Neural crest cell (in vitro differentiated cells): ENCODE measurements around the gene IDH3B. TPM values are rescaled to one million over a fixed set of nuclear protein-coding genes. Genes with fewer than 3 reads are reported as not detected.

Experiments used
- DNase-seq: peaks from one replicate; pipeline ENCODE4 v3.0.0; 2021; ENCODE audit warnings: low read depth, mixed read lengths, low spot score
- H3K27ac Mint-ChIP-seq: one replicate; pipeline ENCODE4 v1.8.0; 2021; ENCODE audit warnings: mild to moderate bottlenecking, mixed read lengths; ENCODE audit not compliant: unreplicated experiment
- H3K27me3 Mint-ChIP-seq: 2 replicates; pipeline ENCODE4 v1.8.0; 2021; ENCODE audit warnings: low read depth, mild to moderate bottlenecking, mixed read lengths
- H3K36me3 Mint-ChIP-seq: 2 replicates; pipeline ENCODE4 v1.8.0; 2021; ENCODE audit warnings: low read depth, mild to moderate bottlenecking, mixed read lengths
- H3K4me1 Mint-ChIP-seq: 2 replicates; pipeline ENCODE4 v1.8.0; 2021; ENCODE audit warnings: mixed read lengths
- H3K4me3 Mint-ChIP-seq: one replicate; pipeline ENCODE4 v1.8.0; 2021; ENCODE audit warnings: mild to moderate bottlenecking, mixed read lengths
- H3K9me3 Mint-ChIP-seq: 2 replicates; pipeline ENCODE4 v1.8.0; 2021; ENCODE audit warnings: mixed read lengths
- microRNA-seq: library from miRNA; unstranded; fragments of <30 nt; microRNA quantifications from one replicate; pipeline ENCODE4, GENCODE V29; 2020
- total RNA-seq: library from RNA; stranded (reverse); gene quantifications from 2 replicates; pipeline ENCODE4 v1.2.1, GENCODE V29; 2021
- TF ChIP-seq, protein P1 (sequence below): fragments of 200-600 bp; sonication (generic); conservative IDR thresholded peaks from 2 replicates; pipeline ENCODE4 v1.5.0; 2021; ENCODE audit warnings: antibody characterized with exemption, mild to moderate bottlenecking

The IDH3B gene
- total RNA-seq, 1 donor from 2014 or later = 100 TPM

GRCh38 chr20:2610326-2610725, 53.7 kb downstream of the IDH3B start:
- no peak for DNase-seq
- peaks cover 8% of the 10 kb centered on the region for H3K9me3 Mint-ChIP-seq
- peaks cover 2% of the 10 kb centered on the region for H3K36me3 Mint-ChIP-seq
- H3K27me3 Mint-ChIP-seq = peaks cover 49% of the 10 kb centered on the region
- no peak overlapping the region for H3K27ac Mint-ChIP-seq
- TF ChIP-seq, protein P1, sequence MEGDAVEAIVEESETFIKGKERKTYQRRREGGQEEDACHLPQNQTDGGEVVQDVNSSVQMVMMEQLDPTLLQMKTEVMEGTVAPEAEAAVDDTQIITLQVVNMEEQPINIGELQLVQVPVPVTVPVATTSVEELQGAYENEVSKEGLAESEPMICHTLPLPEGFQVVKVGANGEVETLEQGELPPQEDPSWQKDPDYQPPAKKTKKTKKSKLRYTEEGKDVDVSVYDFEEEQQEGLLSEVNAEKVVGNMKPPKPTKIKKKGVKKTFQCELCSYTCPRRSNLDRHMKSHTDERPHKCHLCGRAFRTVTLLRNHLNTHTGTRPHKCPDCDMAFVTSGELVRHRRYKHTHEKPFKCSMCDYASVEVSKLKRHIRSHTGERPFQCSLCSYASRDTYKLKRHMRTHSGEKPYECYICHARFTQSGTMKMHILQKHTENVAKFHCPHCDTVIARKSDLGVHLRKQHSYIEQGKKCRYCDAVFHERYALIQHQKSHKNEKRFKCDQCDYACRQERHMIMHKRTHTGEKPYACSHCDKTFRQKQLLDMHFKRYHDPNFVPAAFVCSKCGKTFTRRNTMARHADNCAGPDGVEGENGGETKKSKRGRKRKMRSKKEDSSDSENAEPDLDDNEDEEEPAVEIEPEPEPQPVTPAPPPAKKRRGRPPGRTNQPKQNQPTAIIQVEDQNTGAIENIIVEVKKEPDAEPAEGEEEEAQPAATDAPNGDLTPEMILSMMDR = no peak
- H3K4me1 Mint-ChIP-seq = no peaks in the 10 kb centered on the region
- H3K4me3 Mint-ChIP-seq = no peak overlapping the region

Small RNA genes within 50 kb of the gene (microRNA-seq; reads per million reads assigned to microRNA genes)
- 127 reads per million, percentile 62 among the genes with 10 or more reads in this experiment for gene MIR1292

Other genes starting within 250 kb of the IDH3B start
- 385 and 391 TPM in 2 replicates for gene SNRPB, start 193.4 kb downstream of the IDH3B start, total RNA-seq
- gene ZNF343, start 155.3 kb downstream of the IDH3B start, total RNA-seq = 9.1 and 12.8 TPM in 2 replicates
- not detected in 2 replicates for gene TMC2, start 127.6 kb downstream of the IDH3B start, total RNA-seq
- gene NOP56, start 11.6 kb downstream of the IDH3B start, total RNA-seq = 517 and 547 TPM in 2 replicates
- 23.2 and 24.6 TPM in 2 replicates for gene EBF4, start 28.6 kb upstream of the IDH3B start, total RNA-seq
- 200 and 218 TPM in 2 replicates for gene CPXM1, start 136.4 kb upstream of the IDH3B start, total RNA-seq
- not detected in 2 replicates for gene C20orf141, start 150.8 kb upstream of the IDH3B start, total RNA-seq
- gene TMEM239, start 152.1 kb upstream of the IDH3B start, total RNA-seq = not detected in 2 replicates
- 68.7 and 71.9 TPM in 2 replicates for gene PCED1A, start 176.4 kb upstream of the IDH3B start, total RNA-seq
- gene VPS16, start 176.5 kb upstream of the IDH3B start, total RNA-seq = 49.8 and 50.6 TPM in 2 replicates
- 86.5 and 88.7 TPM in 2 replicates for gene PTPRA, start 209.3 kb upstream of the IDH3B start, total RNA-seq